Putamen (tissue), 1 donor: ENCODE measurements around the gene DEPDC1B.
A peak's percentile ranks its signal among the peaks of the same experiment; 100 is the strongest.
"Not testable (repeated sequence)": the region's sequence is repeated elsewhere in the genome, so short reads cannot be mapped to it uniquely, and the experiment has no call there.

Experiments
- DNase-seq: peaks from one replicate; pipeline ENCODE4 v3.0.0-alpha.2; 2016; ENCODE audit warnings: low spot score

DEPDC1B gene

DNA sequence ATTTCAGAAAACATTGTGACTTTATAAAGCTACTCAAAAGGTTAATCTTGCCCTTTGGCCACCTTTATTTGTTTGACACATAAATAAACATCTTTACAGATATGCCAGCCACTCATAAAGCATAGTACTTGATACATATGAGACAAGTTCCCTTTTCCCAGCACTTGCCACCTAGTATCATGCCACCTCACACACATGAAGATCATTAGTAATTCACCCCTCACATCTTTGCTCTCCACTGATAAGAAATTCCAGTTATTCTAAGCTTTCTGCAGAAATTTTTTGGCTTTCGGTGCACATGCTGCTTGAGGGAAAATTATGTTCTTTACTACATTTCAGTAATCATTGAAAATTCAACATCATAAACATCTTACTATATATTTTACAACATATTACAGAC is 59.1 kb downstream of the DEPDC1B start:
- DNase-seq = no peak

DNA sequence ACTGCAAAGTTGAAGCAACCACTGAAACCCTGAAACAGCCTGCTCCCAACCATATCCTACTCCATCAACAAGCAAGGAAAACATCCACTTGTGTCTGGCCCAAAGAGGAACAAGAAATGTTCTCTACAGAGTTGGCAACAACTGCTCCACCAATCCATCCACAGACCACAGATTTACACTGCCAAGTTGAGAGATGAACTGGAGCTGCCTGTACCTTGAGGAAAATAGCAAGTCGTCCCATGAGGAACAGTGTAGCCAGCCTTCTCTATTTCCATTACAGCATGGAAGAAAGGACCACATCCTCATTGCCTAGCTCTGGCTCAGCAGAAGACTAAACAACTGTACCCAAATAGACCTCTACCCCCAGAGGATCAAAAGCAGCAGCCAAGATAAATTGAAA is 60.4 kb downstream of the DEPDC1B start:
- DNase-seq = no peak

DNA sequence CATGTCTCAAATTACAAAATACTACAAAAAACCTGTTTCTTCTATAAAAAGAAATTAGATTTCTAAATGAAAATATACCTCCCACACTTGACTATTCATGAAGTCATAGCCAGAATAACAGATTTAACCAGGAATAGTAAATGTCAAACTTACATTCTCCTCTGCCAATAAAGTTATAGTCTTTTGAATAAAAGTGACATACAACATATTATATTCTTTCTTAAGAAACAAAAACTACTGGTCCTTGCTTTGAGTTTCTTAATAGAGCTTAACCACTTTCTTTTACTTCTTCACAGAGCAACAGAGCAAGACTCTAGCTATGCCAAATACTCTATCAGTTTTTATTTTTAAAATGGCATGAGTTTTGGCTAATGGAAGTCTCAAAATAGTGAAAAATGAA is 61.7 kb downstream of the DEPDC1B start:
- DNase-seq = no peak

DNA sequence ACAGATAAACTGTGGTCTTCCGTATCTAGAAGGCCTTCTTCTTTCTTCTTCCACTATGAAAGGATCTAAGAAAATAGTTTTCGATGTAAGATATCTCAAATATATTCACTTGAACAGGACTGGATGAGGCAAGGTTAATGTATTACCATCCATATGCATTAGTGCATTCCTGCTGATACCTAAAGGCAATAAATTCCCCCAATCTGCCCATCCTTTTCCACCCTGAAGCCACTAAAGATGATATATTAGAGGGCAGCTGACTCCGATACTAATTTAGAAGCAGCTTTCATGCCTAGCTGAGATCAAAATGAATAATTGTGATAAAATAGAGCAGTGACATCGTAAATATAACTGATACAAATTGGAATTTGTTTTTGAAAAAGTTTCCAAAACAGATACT is 63.3 kb downstream of the DEPDC1B start:
- no peak for DNase-seq

- no peak for DNase-seq
Observed at GRCh38 chr5:60636001-60636400, 64.0 kb downstream of the DEPDC1B start.

DNA sequence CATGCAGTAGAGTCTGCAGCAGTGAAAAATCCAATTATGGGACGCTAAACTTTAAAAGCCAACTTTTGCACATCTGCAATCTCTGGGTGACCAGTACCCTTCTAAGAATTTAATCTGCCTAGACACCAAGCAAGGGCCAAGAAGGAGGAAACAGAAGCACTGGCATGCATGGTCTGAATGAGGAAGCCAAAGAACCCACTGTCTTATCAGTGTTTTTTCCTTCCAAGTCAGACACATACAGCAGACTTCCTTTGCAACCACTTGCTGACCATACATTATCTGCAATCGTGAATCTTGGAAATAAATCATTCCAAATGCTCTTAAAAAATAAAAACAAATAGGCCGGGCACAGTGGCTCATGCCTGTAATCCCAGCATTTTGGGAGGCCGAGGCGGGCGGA is 65.9 kb downstream of the DEPDC1B start:
- no peak for DNase-seq

- no peak for DNase-seq
Observed at GRCh38 chr5:60633341-60633740, 66.6 kb downstream of the DEPDC1B start.

DNA sequence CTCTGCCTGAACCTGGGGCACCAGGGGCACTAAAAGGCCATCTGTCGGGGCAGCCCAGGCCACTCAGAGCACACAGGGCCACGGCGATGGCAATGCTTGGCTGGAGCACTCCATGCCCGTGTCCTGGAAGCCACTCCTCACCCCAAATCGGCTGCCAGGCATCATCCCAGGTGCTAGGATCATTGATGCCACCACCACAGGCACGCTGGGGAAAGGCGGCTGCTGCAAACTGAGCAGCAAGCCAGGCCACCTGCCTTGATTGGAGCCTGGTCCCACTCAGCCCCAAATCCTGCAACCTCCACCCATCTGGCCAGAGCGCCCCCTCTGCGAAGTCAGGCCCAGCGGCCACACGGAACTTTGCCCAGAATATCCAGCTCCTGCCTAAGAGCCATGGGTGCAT is 67.8 kb downstream of the DEPDC1B start:
- no peak for DNase-seq

- DNase-seq = no peak
Observed at GRCh38 chr5:60630836-60631235, 69.1 kb downstream of the DEPDC1B start.

DNA sequence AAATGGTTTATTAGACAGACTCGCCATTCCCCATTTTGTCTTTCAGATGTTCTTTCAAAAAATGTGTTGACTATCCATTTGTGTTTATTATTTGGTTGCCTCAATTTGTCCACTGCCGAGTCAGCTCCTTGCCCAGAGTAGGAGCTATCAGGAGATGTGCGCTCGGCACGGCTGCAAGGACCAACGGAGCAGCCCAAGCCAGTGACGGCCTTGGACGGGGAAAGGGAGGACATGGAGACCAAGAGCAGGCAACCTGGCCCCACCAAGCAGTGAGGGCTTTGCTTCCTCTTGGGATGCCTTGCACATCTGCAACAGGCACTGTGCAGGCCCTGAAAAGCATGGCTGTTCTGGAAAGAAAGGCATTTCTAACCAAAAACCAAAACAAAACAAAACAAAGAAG is 69.8 kb downstream of the DEPDC1B start:
- DNase-seq = no peak

- not testable (repeated sequence) for DNase-seq
Observed at GRCh38 chr5:60624875-60625274, 75.1 kb downstream of the DEPDC1B start.

- DNase-seq = not testable (repeated sequence)
Observed at GRCh38 chr5:60620752-60621151, 79.2 kb downstream of the DEPDC1B start.

GRCh38 chr5:60613826-60614225 is 86.1 kb downstream of the DEPDC1B start:
- no peak for DNase-seq

DNA sequence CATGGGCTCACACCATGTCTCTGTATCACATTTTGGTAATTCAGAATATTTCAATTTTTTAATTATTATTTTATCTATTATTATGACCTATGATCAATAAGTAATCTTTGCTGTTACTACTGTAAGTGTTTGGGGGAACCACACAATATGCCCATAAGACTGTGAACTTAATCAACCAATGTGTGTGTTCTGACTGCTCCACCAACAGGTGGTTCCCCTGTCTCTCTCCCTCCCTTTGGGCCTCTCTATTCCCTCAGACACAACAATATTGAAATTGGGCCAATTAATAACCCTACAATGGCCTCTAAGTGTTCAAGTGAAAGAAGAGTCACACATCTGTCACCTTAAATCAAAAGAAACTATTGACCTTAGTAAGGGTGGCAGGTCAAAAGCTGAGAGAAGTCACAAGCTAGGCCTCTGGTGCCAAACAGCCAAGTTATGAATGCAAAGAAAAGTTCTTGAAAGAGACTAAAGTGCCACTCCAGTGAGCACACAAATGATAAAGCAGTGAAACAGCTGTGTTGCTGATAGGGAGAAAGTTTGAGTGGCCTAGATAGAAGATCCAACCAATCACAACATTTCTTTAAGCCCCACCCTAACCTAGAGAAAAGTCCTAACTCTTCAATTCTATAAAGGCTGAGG is 88.7 kb downstream of the DEPDC1B start:
- DNase-seq = no peak

- no peak for DNase-seq
Observed at GRCh38 chr5:60604771-60605170, 95.2 kb downstream of the DEPDC1B start.

DNA sequence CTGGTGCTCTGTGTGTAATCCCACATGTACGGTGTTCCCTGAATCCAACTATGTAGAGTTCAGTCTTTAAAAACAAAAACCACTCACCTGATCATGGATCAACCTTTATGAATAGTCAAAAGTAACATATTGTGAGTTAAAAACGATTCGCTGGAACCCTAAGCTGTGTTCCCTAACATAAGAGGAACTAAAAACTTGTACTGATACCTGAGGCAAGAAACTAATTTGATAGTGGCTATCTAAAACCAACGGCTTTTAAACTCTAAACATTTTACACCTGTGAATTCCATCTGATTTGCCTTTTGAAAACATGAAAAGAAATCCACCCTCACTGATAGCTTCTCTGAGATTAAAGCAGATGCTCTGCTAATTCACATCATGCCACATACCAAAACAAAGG is 101.5 kb downstream of the DEPDC1B start:
- no peak for DNase-seq

- DNase-seq = no peak
Observed at GRCh38 chr5:60597572-60598320, 102.2 kb downstream of the DEPDC1B start.

GRCh38 chr5:60594715-60595477 is 105.1 kb downstream of the DEPDC1B start:
- no peak for DNase-seq

GRCh38 chr5:60590172-60590571 is 109.8 kb downstream of the DEPDC1B start:
- no peak for DNase-seq

DNA sequence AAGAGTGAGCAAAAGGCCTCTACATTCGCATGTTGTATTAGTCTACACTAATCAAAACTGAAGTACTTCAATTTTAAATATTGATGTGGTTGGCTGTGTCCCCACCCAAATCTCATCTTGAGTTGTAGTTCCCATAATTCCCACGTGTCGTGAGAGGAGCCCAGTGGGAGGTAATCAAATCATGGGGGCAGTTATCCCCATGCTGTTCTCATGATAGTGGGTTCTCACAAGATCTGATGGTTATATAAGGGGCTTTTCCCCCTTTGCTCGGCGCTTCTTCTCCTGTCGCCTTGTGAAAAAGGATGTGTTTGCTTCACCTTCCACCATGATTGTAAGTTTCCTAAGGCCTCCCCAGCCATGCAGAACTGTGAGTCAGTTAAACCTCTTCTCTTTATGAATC is 112.7 kb downstream of the DEPDC1B start:
- DNase-seq = not testable (repeated sequence)

GRCh38 chr5:60586307-60586901 is 113.6 kb downstream of the DEPDC1B start:
- DNase-seq = peak; percentile 7

DNA sequence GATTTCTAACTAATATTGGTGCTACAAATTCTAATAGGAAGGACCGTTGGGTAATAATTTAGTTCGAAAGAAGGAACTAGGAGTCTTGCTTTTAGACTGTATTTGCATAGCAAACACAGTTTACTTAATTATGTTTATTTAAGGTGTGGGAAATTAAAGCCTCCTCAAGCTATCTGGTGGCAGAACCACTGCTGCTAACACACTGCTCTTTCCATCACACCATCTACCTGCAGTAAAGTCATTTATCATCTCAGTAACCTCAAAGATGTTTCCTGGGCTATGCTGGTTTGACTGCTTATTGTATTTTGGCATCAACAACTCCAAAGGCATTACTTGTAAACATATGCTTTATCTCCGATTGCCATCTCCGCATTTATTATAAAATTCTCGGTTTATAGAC is 114.3 kb downstream of the DEPDC1B start:
- DNase-seq = no peak

- no peak for DNase-seq
Observed at GRCh38 chr5:60584304-60584703, 115.7 kb downstream of the DEPDC1B start.
